ENCODE data around the gene MAMSTR. TPM values are rescaled to one million over a fixed set of nuclear protein-coding genes. Genes with fewer than 3 reads are reported as not detected.
A peak's percentile ranks its signal among the peaks of the same experiment; 100 is the strongest.

Gene MAMSTR
- total and polyA plus RNA-seq, 9 of the 15 experiments (the other 6 are each of a cell fraction or from before 2014, with no cell fraction given): 0.08 to 1.00 (median 0.40) TPM; not detected in 1

DNA sequence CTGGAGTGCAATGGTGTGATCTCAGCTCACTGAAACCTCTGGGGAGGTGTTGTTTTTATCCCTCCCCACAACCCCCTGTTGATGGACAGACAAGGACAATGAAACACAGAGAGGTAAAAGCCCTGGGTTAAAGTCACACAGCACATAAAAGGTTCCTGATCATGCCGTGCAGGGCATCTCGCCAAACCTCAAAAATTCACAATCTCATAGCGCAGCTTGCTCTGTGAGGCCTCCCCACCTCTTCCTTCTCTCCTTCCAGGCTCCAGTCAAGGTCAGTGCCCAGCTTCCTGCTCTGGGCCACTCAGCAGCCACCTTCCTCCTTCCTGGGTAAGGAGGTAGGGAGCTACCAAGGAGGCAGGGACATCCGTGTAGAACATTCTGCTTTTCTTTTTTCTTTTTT, 21.5 kb downstream of the MAMSTR start (continued):
- TF ChIP-seq SMAD1 (IDR thresholded peaks at IDR 0.05; ENCODE audit: low read depth, low read length, partially characterized antibody): no peak
- no peak for TF ChIP-seq ZNF584 (CRISPR knock-in tag; IDR thresholded peaks at IDR 0.05; ENCODE audit: low read depth)
- no peak for TF ChIP-seq NFATC3 (IDR thresholded peaks at IDR 0.05)
- no peak for TF ChIP-seq RHOXF2B (CRISPR knock-in tag; conservative IDR thresholded peaks at IDR 0.05)
- no peak for TF ChIP-seq SAFB2 (IDR thresholded peaks at IDR 0.05; ENCODE audit: borderline replicate concordance, low read depth, low read length, severe bottlenecking)
- TF ChIP-seq BRF1 (IDR thresholded peaks at IDR 0.05; ENCODE audit: borderline replicate concordance, extremely low read depth, insufficient read length): no peak
- TF ChIP-seq MYNN (IDR thresholded peaks at IDR 0.05): no peak
- no peak for TF ChIP-seq MYNN (CRISPR knock-in tag; IDR thresholded peaks at IDR 0.05)
- TF ChIP-seq, protein P1, sequence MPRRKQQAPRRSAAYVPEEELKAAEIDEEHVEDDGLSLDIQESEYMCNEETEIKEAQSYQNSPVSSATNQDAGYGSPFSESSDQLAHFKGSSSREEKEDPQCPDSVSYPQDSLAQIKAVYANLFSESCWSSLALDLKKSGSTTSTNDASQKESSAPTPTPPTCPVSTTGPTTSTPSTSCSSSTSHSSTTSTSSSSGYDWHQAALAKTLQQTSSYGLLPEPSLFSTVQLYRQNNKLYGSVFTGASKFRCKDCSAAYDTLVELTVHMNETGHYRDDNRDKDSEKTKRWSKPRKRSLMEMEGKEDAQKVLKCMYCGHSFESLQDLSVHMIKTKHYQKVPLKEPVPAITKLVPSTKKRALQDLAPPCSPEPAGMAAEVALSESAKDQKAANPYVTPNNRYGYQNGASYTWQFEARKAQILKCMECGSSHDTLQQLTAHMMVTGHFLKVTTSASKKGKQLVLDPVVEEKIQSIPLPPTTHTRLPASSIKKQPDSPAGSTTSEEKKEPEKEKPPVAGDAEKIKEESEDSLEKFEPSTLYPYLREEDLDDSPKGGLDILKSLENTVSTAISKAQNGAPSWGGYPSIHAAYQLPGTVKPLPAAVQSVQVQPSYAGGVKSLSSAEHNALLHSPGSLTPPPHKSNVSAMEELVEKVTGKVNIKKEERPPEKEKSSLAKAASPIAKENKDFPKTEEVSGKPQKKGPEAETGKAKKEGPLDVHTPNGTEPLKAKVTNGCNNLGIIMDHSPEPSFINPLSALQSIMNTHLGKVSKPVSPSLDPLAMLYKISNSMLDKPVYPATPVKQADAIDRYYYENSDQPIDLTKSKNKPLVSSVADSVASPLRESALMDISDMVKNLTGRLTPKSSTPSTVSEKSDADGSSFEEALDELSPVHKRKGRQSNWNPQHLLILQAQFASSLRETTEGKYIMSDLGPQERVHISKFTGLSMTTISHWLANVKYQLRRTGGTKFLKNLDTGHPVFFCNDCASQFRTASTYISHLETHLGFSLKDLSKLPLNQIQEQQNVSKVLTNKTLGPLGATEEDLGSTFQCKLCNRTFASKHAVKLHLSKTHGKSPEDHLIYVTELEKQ (CRISPR knock-in tag; IDR thresholded peaks at IDR 0.05): no peak
- TF ChIP-seq, protein P2, sequence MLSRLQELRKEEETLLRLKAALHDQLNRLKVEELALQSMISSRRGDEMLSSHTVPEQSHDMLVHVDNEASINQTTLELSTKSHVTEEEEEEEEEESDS (CRISPR knock-in tag; IDR thresholded peaks at IDR 0.05): no peak
- TF ChIP-seq, protein P3, sequence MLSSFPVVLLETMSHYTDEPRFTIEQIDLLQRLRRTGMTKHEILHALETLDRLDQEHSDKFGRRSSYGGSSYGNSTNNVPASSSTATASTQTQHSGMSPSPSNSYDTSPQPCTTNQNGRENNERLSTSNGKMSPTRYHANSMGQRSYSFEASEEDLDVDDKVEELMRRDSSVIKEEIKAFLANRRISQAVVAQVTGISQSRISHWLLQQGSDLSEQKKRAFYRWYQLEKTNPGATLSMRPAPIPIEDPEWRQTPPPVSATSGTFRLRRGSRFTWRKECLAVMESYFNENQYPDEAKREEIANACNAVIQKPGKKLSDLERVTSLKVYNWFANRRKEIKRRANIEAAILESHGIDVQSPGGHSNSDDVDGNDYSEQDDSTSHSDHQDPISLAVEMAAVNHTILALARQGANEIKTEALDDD (IDR thresholded peaks at IDR 0.05): no peak
- TF ChIP-seq FUS (optimal IDR thresholded peaks at IDR 0.05; ENCODE audit: low read depth, low read length): no peak
- no peak for TF ChIP-seq COPS2 (conservative IDR thresholded peaks at IDR 0.05)
- no peak for TF ChIP-seq ZNF507 (tag; conservative IDR thresholded peaks at IDR 0.05)
- no peak for TF ChIP-seq NCOR1 (IDR thresholded peaks at IDR 0.05)
- TF ChIP-seq SAP30 (IDR thresholded peaks at IDR 0.05; ENCODE audit: borderline replicate concordance, insufficient read depth, low read depth, low read length, poor library complexity, severe bottlenecking): no peak
- TF ChIP-seq, protein P4, sequence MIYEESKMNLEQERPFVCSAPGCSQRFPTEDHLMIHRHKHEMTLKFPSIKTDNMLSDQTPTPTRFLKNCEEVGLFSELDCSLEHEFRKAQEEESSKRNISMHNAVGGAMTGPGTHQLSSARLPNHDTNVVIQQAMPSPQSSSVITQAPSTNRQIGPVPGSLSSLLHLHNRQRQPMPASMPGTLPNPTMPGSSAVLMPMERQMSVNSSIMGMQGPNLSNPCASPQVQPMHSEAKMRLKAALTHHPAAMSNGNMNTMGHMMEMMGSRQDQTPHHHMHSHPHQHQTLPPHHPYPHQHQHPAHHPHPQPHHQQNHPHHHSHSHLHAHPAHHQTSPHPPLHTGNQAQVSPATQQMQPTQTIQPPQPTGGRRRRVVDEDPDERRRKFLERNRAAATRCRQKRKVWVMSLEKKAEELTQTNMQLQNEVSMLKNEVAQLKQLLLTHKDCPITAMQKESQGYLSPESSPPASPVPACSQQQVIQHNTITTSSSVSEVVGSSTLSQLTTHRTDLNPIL (CRISPR knock-in tag; IDR thresholded peaks at IDR 0.05): no peak
- TF ChIP-seq U2AF2 (optimal IDR thresholded peaks at IDR 0.05; ENCODE audit: low read depth, low read length): no peak
- no peak for TF ChIP-seq BCL6 (CRISPR knock-in tag; IDR thresholded peaks at IDR 0.05)
- TF ChIP-seq CBX3 (IDR thresholded peaks at IDR 0.05; ENCODE audit: borderline replicate concordance in 1 of 2, low read length in 2 of 2): peak in 1 of 2 experiments; percentile 27; a peak in 1 of 3 replicates
- no peak for TF ChIP-seq ZNF41 (CRISPR knock-in tag; conservative IDR thresholded peaks at IDR 0.05)

Data from K562 (cell line).